ENCODE data around the gene CGREF1. TPM values are rescaled to one million over a fixed set of nuclear protein-coding genes. Genes with fewer than 3 reads are reported as not detected.

The CGREF1 gene
- total RNA-seq, 1 experiment from 2014 or later = 2.1 TPM

- Histone ChIP-seq H4K91ac (ENCODE audit: insufficient read length, low read depth, low read length) (no peak overlapping the region), H4K8ac (replicated peaks; ENCODE audit: insufficient read length, low read depth, low read length) (no peak overlapping the region), H3K4ac (ENCODE audit: low read depth, low read length) (no peak overlapping the region), H2BK15ac (ENCODE audit: low read depth, low read length) (peak overlapping the region; percentile 41; the same call in 1 of the 2 replicates), H3K4me1 (ENCODE audit: insufficient read depth, low read length) (peaks cover 4% of the 10 kb centered on the region; the same call in 1 of the 2 replicates), H3K4me2 (ENCODE audit: insufficient read depth, insufficient read length, low read length) (peak overlapping the region; percentile 59), H3K27ac (ENCODE audit: insufficient read length, low read depth, low read length) (no peak overlapping the region), H3K27me3 (ENCODE audit: insufficient read depth, low read length) (no peaks in the 10 kb centered on the region), H3K79me1 (ENCODE audit: insufficient read depth, low read depth, low read length, poor library complexity, severe bottlenecking) (no peaks in the 10 kb centered on the region), H3K79me2 (ENCODE audit: insufficient read depth, low read length) (no peaks in the 10 kb centered on the region), H2BK12ac (ENCODE audit: insufficient read length, low read depth, low read length) (no peak overlapping the region), H3T11ph (ENCODE audit: low read length) (no peak overlapping the region), H4K5ac (ENCODE audit: insufficient read length, low read depth, low read length) (no peak overlapping the region), H2BK120ac (ENCODE audit: low read depth, low read length, poor library complexity, severe bottlenecking) (no peak overlapping the region), H2BK5ac (ENCODE audit: insufficient read length, low read length) (no peak overlapping the region), H3K23ac (ENCODE audit: insufficient read length, low read depth, low read length) (no peak overlapping the region), H3K14ac (ENCODE audit: insufficient read depth, low read length) (peak overlapping the region; percentile 85; the same call in 1 of the 2 replicates), H4K20me1 (ENCODE audit: control insufficient read depth, insufficient read depth, insufficient read length) (no peaks in the 10 kb centered on the region), H3K18ac (ENCODE audit: insufficient read length, low read depth, low read length) (peak overlapping the region; percentile 44), H2AK5ac (ENCODE audit: insufficient read length, low read length) (no peak overlapping the region), H3K9me3 (ENCODE audit: control insufficient read depth, low read depth, low read length) (no peaks in the 10 kb centered on the region), H3K23me2 (ENCODE audit: insufficient read length, low read depth, low read length, poor library complexity, severe bottlenecking) (peaks cover 10% of the 10 kb centered on the region), H2BK20ac (ENCODE audit: low read depth, low read length, poor library complexity, severe bottlenecking) (no peak overlapping the region), H3K56ac (ENCODE audit: insufficient read length, low read depth, low read length) (no peak overlapping the region), H3K9ac (ENCODE audit: extremely low read depth, insufficient read length, low read length) (peak overlapping the region; percentile 71), H2AFZ (ENCODE audit: low read length) (peak overlapping the region; percentile 10)
- DNase-seq = peak; percentile 37
- H3K9me3 Mint-ChIP-seq = peaks cover 7 to 16% of the 10 kb centered on the region in 2 experiments
- H3K4me1 Mint-ChIP-seq = peaks cover 10 to 14% of the 10 kb centered on the region in 2 experiments
- peaks cover 23 to 39% (median 37%) of the 10 kb centered on the region in 3 experiments for H3K36me3 Mint-ChIP-seq (ENCODE audit: insufficient read depth in 1 of 3, low read depth in 3 of 3)
- peaks cover 9% of the 10 kb centered on the region for H3K27me3 Mint-ChIP-seq (ENCODE audit: low read depth)
- TF ChIP-seq CTCF (conservative IDR thresholded peaks at IDR 0.05) = no peak
- peak overlapping the region in 1 of 3 experiments; percentile 66; a peak in 2 of 7 replicates for H3K27ac Mint-ChIP-seq
- no CpG with 5 or more reads among the region's 24 CpGs for WGBS (ENCODE audit: extremely low coverage, insufficient read length, low lambda C conversion rate)
- H3K4me3 Mint-ChIP-seq = peak overlapping the region; percentile 86 to 94
Observed at GRCh38 chr2:27051902-27052645, 66.9 kb downstream of the CGREF1 start.

All from H9 (cell line).